Mesendoderm (in vitro differentiated cells): ENCODE results near the gene TOP1.

Experiments
- DNase-seq: peaks from one replicate; pipeline ENCODE4 v3.0.0; 2013
- H2AK5ac ChIP-seq: 2 replicates; pipeline ENCODE4 v1.6.1; 2013; ENCODE audit warnings: low read length, inconsistent platforms
- H2BK120ac ChIP-seq: 2 replicates; pipeline ENCODE4 v1.6.1; 2013; ENCODE audit warnings: low read depth, mild to moderate bottlenecking, low read length, moderate library complexity, mixed read lengths
- H2BK15ac ChIP-seq: replicated peaks from 2 replicates; pipeline ENCODE4 v1.6.1; 2013; ENCODE audit warnings: low read depth, mild to moderate bottlenecking, moderate library complexity
- H2BK5ac ChIP-seq: 2 replicates; pipeline ENCODE4 v1.6.1; 2013; ENCODE audit warnings: low read length, inconsistent platforms
- H3K18ac ChIP-seq: 2 replicates; pipeline ENCODE4 v1.6.1; 2013; ENCODE audit warnings: mild to moderate bottlenecking, low read length, mixed read lengths
- H3K23ac ChIP-seq: one replicate; pipeline ENCODE4 v1.6.1; 2013; ENCODE audit warnings: low read length
- H3K27ac ChIP-seq: 2 replicates; pipeline ENCODE4 v1.5.1; 2013; ENCODE audit warnings: low read depth, mild to moderate bottlenecking, inconsistent platforms, low read length, moderate library complexity
- H3K27me3 ChIP-seq: 2 replicates; pipeline ENCODE4 v1.6.1; 2013; ENCODE audit warnings: low read length, control low read depth, mild to moderate bottlenecking, inconsistent platforms; ENCODE audit not compliant: insufficient read depth, poor library complexity
- H3K36me3 ChIP-seq: 2 replicates; pipeline ENCODE4 v1.6.1; 2013; ENCODE audit warnings: low read length, inconsistent platforms; ENCODE audit not compliant: control insufficient read depth, insufficient read depth
- H3K4ac ChIP-seq: one replicate; pipeline ENCODE4 v1.6.1; 2013; ENCODE audit warnings: low read depth, mild to moderate bottlenecking, low read length, moderate library complexity
- H3K4me1 ChIP-seq: 2 replicates; pipeline ENCODE4 v1.6.1; 2013; ENCODE audit warnings: low read depth, low read length, inconsistent platforms; ENCODE audit not compliant: control insufficient read depth
- H3K4me2 ChIP-seq: 2 replicates; pipeline ENCODE4 v1.6.1; 2013; ENCODE audit warnings: low read length
- H3K4me3 ChIP-seq: 2 replicates; pipeline ENCODE4 v1.5.1; 2013; ENCODE audit warnings: mild to moderate bottlenecking, low read length
- H3K56ac ChIP-seq: one replicate; pipeline ENCODE4 v1.6.1; 2013; ENCODE audit warnings: low read length
- H3K79me1 ChIP-seq: 2 replicates; pipeline ENCODE4 v1.6.1; 2013; ENCODE audit warnings: low read length, inconsistent platforms
- H3K79me2 ChIP-seq: 2 replicates; pipeline ENCODE4 v1.6.1; 2013; ENCODE audit warnings: mild to moderate bottlenecking, low read length; ENCODE audit not compliant: control insufficient read depth, insufficient read depth
- H3K9ac ChIP-seq: 2 replicates; pipeline ENCODE4 v1.6.1; 2013; ENCODE audit warnings: low read length, inconsistent platforms
- H4K5ac ChIP-seq: one replicate; pipeline ENCODE4 v1.6.1; 2013; ENCODE audit warnings: low read length
- H4K8ac ChIP-seq: one replicate; pipeline ENCODE4 v1.6.1; 2013; ENCODE audit warnings: low read depth, mild to moderate bottlenecking, control low read depth, low read length, moderate library complexity
- WGBS: extraction: QIAGEN DNeasy Blood & Tissue Kit; methylation state at CpG from one replicate; pipeline ENCODE4 v1.1.7; 2013; ENCODE audit warnings: low lambda C conversion rate, missing lambda C conversion rate; ENCODE audit not compliant: insufficient coverage; ENCODE audit errors: extremely low coverage; 5-methylcytosine and 5-hydroxymethylcytosine counted together

TOP1 gene

DNA sequence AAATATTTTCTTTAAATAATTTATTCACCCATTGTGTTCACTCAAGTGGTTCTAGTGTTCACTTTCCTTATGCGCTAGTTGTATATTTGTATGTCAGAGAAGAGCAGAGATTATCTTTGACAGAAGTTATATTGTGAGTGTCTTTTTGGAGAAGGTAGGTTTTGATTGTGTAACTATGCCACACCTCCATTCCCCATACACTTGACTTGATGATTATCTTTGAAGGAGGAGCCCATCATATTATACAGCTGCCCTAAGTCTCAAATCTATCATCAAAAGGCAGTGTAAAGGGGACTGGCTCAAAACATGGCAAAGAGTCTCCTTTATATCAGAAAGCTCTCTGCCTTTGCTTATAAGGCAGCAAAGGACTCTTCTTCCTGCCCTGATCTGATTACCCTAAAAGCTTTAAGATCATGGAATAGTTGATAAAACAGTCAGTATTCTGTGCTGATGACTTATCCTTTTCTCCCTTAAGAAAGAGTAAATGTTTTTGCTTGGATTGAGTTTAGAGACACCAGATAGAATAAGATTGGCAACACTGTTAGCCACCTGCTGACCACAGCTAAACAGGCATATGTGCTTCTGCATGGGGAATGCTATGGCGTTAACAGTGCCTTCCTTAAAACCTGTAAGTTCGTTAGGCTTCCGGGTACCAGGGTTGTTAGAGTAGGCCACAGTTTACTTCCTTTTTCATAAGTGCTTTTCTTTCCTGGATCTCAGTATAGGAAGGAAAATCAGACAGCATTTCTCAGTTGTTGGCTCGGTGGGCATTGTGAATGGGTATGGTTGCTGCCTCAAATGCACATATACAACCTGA is 22.6 kb downstream of the TOP1 start:
- Histone ChIP-seq H2BK5ac (no peak overlapping the region), H3K4me3 (no peak overlapping the region), H3K79me1 (peaks cover 27% of the 10 kb centered on the region), H3K18ac (no peak overlapping the region), H2BK15ac (no peak overlapping the region), H4K8ac (no peak overlapping the region), H4K5ac (no peak overlapping the region), H3K9ac (no peak overlapping the region), H3K79me2 (peaks cover 68% of the 10 kb centered on the region), H3K4ac (no peak overlapping the region), H3K27me3 (no peaks in the 10 kb centered on the region), H3K27ac (no peak overlapping the region), H3K56ac (no peak overlapping the region), H3K36me3 (no peaks in the 10 kb centered on the region), H2BK120ac (no peak overlapping the region), H3K4me1 (peaks cover 31% of the 10 kb centered on the region), H2AK5ac (no peak overlapping the region), H3K23ac (no peak overlapping the region), H3K4me2 (no peak overlapping the region)
- no peak for DNase-seq
- WGBS = no CpG with 5 or more reads among the region's 5 CpGs

DNA sequence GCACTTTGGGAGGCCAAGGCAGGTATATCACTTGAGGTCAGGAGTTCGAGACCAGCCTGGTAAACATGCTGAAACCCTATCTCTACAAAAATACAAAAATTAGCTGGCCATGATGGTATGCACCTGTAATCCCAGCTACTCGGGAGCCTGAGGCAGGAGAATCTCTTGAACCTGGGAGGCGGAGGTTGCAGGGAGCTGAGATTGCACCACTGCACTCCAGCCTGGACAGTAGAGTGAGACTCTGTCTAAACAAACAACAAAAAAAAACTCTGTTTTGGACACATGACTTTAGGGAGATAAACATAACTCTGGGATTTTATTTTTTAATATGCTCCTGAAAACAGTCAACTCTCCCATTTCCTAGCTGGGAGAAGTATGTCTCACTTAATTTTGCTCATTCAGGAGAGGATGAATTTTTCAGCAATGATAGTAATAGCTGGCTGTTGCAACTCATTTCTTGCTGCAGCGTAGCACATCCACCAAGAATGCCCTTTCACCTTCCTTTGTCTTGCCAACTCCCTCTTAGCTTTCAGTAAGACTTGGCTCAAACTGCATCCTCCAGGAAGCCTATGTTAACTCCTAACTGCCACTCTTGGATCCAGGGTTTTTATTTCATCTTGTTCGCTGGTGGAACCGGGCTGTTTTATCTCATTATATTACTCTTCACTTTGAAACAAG is 24.3 kb downstream of the TOP1 start:
- H3K27ac ChIP-seq = no peak overlapping the region
- H3K9ac ChIP-seq = no peak overlapping the region
- H2BK15ac ChIP-seq = no peak overlapping the region
- peaks cover 26% of the 10 kb centered on the region for H3K79me1 ChIP-seq
- H3K36me3 ChIP-seq = no peaks in the 10 kb centered on the region
- WGBS = no CpG with 5 or more reads among the region's 6 CpGs
- H3K4ac ChIP-seq = no peak overlapping the region
- H4K5ac ChIP-seq = no peak overlapping the region
- no peak overlapping the region for H3K18ac ChIP-seq
- no peak overlapping the region for H3K4me2 ChIP-seq
- H3K4me1 ChIP-seq = peaks cover 21% of the 10 kb centered on the region
- no peak overlapping the region for H4K8ac ChIP-seq
- no peaks in the 10 kb centered on the region for H3K27me3 ChIP-seq
- H2BK5ac ChIP-seq = no peak overlapping the region
- H2AK5ac ChIP-seq = no peak overlapping the region
- H3K4me3 ChIP-seq = no peak overlapping the region
- peaks cover 64% of the 10 kb centered on the region for H3K79me2 ChIP-seq
- DNase-seq = no peak
- no peak overlapping the region for H3K23ac ChIP-seq
- no peak overlapping the region for H3K56ac ChIP-seq
- no peak overlapping the region for H2BK120ac ChIP-seq

DNA sequence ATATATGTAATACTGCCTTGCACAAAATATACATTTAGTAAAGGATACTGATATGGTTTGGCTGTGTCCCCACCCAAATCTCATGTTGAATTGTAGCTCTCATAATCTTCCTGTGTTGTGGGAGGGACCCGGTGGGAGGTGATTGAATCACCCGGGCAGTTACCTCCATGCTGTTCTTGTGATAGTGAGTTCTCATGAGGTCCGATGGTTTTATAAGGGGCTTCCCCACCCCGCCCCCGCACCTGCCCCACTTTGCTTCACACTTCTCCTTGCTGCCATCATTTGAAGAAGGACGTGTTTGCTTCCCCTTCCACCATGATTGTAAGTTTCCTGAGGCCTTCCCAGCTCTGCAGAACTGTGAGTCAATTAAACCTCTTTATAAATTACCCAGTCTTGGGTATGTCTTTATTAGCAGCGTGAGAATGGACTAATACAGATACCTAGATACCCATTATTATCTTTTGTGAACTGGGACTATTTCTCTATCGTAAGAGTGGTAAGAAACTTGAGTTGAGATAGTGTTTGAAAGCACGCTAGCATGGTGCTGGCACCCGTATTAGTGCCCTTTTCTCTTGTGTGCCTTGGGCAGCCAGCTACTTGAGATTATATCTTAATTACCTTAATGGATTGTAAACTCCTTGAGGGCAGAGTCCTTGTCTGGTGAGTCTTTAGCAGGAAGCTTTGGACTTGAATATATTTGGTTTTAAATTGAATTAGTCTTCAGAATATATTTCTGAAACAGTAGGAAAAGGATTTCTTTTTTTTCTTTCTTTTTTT is 25.6 kb downstream of the TOP1 start:
- H3K79me1 ChIP-seq = peaks cover 32% of the 10 kb centered on the region
- no peak overlapping the region for H2BK5ac ChIP-seq
- H3K4me3 ChIP-seq = no peak overlapping the region
- WGBS = no CpG with 5 or more reads among the region's 10 CpGs
- no peak overlapping the region for H3K18ac ChIP-seq
- H3K9ac ChIP-seq = no peak overlapping the region
- H2AK5ac ChIP-seq = no peak overlapping the region
- H3K23ac ChIP-seq = no peak overlapping the region
- no peaks in the 10 kb centered on the region for H3K27me3 ChIP-seq
- H2BK15ac ChIP-seq = no peak overlapping the region
- DNase-seq = peak; percentile 55
- H3K79me2 ChIP-seq = peaks cover 68% of the 10 kb centered on the region
- peaks cover 13% of the 10 kb centered on the region for H3K4me1 ChIP-seq
- no peaks in the 10 kb centered on the region for H3K36me3 ChIP-seq
- H3K4ac ChIP-seq = no peak overlapping the region
- H4K8ac ChIP-seq = no peak overlapping the region
- H3K56ac ChIP-seq = no peak overlapping the region
- no peak overlapping the region for H3K4me2 ChIP-seq
- H2BK120ac ChIP-seq = no peak overlapping the region
- H3K27ac ChIP-seq = no peak overlapping the region
- H4K5ac ChIP-seq = no peak overlapping the region

DNA sequence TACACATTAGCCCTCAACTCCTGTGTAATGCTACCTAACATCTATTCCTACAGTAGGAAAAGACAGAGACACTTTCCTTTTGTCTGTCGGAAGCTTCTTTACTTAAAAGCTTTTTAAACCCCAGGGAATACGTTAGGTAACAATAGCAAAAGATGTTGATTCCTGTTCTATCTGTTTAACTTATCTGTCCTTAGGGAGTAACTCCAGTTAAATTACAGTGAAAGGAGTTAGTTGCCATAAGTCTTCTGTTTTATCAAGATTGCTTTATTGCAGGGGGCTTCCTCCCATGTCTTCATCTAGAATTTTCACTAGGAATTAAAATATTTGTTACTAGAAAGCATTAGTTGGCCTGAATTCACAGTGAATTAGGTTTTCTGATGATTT is 26.2 kb downstream of the TOP1 start:
- H3K79me1 ChIP-seq = peaks cover 31% of the 10 kb centered on the region
- H3K9ac ChIP-seq = no peak overlapping the region
- peaks cover 69% of the 10 kb centered on the region for H3K79me2 ChIP-seq
- H3K4me2 ChIP-seq = no peak overlapping the region
- no peak overlapping the region for H4K8ac ChIP-seq
- H3K4me1 ChIP-seq = peaks cover 10% of the 10 kb centered on the region
- peak; percentile 77 for DNase-seq
- H2BK5ac ChIP-seq = no peak overlapping the region
- WGBS = no CpG with 5 or more reads among the region's 2 CpGs
- H2BK15ac ChIP-seq = no peak overlapping the region
- no peak overlapping the region for H3K27ac ChIP-seq
- H3K23ac ChIP-seq = no peak overlapping the region
- H3K27me3 ChIP-seq = no peaks in the 10 kb centered on the region
- H4K5ac ChIP-seq = no peak overlapping the region
- H3K56ac ChIP-seq = no peak overlapping the region
- no peak overlapping the region for H3K18ac ChIP-seq
- no peak overlapping the region for H3K4ac ChIP-seq
- no peak overlapping the region for H3K4me3 ChIP-seq
- no peaks in the 10 kb centered on the region for H3K36me3 ChIP-seq
- no peak overlapping the region for H2AK5ac ChIP-seq
- H2BK120ac ChIP-seq = no peak overlapping the region

DNA sequence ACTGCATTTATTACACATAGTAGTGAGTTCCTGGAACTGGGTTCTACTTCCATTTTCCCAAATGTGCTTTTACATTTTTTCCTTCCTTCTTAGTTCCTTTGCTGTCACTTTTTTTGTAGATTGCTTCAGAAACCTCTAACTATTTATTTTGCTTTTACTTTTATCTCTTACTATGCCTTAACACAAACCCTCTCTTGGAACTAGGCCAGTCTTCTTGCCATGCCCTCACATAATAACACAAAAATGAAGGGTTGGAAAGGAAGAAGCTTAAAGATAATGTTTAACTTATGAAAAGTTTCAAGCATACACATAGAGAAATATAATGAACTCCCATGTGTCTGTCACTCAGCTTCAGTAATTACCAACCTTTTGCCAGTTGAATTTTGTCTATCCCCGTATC is 27.1 kb downstream of the TOP1 start:
- H3K9ac ChIP-seq = no peak overlapping the region
- H3K23ac ChIP-seq = no peak overlapping the region
- peaks cover 66% of the 10 kb centered on the region for H3K79me2 ChIP-seq
- H3K56ac ChIP-seq = no peak overlapping the region
- peaks cover 6% of the 10 kb centered on the region for H3K4me1 ChIP-seq
- WGBS = no CpG with 5 or more reads among the region's 1 CpG
- no peak overlapping the region for H2BK15ac ChIP-seq
- no peak overlapping the region for H3K27ac ChIP-seq
- no peak overlapping the region for H2BK120ac ChIP-seq
- H3K79me1 ChIP-seq = peaks cover 29% of the 10 kb centered on the region
- no peak overlapping the region for H3K4me2 ChIP-seq
- H3K36me3 ChIP-seq = no peaks in the 10 kb centered on the region
- no peak overlapping the region for H3K4me3 ChIP-seq
- no peak for DNase-seq
- H3K27me3 ChIP-seq = no peaks in the 10 kb centered on the region
- no peak overlapping the region for H4K5ac ChIP-seq
- H2AK5ac ChIP-seq = no peak overlapping the region
- no peak overlapping the region for H2BK5ac ChIP-seq
- no peak overlapping the region for H3K18ac ChIP-seq
- H3K4ac ChIP-seq = no peak overlapping the region
- H4K8ac ChIP-seq = no peak overlapping the region
